ENCODE results near the gene ANKK1. TPM values are rescaled to one million over a fixed set of nuclear protein-coding genes. Genes with fewer than 3 reads are reported as not detected.

ANKK1 gene
- total RNA-seq, 1 experiment from 2014 or later = 0.22 TPM

DNA sequence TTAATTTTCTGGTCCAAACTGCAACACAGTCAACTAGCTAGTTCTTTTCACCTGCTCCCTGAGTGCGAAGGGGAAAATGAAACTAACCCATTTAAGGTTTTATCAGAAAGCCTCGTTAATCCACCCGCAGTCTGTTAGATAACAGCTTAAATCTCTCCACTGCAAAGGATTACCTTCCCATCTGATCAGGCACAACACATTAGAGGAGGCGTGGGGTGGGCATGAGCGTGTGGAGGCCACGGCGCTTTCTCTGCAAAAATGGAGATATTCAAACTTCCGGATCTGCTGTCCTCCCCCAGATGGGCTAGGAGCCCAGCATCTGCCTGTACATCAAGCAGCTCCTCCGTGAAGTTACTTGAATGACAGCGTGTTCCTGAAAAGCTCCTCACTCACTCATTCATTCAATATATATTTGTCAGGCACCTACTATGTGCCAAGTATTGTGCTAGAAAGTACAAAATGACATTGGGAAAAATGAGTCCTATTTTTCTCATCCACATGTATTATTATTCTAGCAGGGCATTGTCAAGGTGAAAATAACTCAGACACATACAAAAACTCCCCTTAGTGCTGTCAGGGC lies 13.5 kb upstream of the ANKK1 start:
- Histone ChIP-seq H3K4me3 (ENCODE audit: low read length) (no peak overlapping the region), H3K4me1 (ENCODE audit: insufficient read depth, low read length) (peaks cover 23% of the 10 kb centered on the region), H3K27ac (ENCODE audit: low read length) (no peak overlapping the region), H4K20me1 (ENCODE audit: low read length) (no peaks in the 10 kb centered on the region), H2AFZ (ENCODE audit: low read length) (no peak overlapping the region), H3F3A (ENCODE audit: low read length, unreplicated experiment) (no peaks in the 10 kb centered on the region), H3K9ac (ENCODE audit: low read length) (no peak overlapping the region), H3K36me3 (ENCODE audit: low read depth, low read length) (no peaks in the 10 kb centered on the region), H3K27me3 (ENCODE audit: low read length) (no peaks in the 10 kb centered on the region), H3K9me2 (replicated peaks; ENCODE audit: low read length) (no peaks in the 10 kb centered on the region), H3K79me2 (ENCODE audit: low read length) (no peaks in the 10 kb centered on the region), H3K9me3 (ENCODE audit: low read length) (no peaks in the 10 kb centered on the region), H3K4me2 (ENCODE audit: low read length) (no peak overlapping the region)
- POLR2A ChIA-PET (ENCODE audit: unreplicated experiment) = no interaction called here
- CTCF ChIA-PET = no interaction called here
- TF ChIP-seq EZH2phosphoT487 (IDR thresholded peaks at IDR 0.05; ENCODE audit: borderline replicate concordance, low read length) (no peak), EZH2 (IDR thresholded peaks at IDR 0.05; ENCODE audit: low read length, unreplicated experiment) (no peak)
- TF ChIP-seq, protein P1, sequence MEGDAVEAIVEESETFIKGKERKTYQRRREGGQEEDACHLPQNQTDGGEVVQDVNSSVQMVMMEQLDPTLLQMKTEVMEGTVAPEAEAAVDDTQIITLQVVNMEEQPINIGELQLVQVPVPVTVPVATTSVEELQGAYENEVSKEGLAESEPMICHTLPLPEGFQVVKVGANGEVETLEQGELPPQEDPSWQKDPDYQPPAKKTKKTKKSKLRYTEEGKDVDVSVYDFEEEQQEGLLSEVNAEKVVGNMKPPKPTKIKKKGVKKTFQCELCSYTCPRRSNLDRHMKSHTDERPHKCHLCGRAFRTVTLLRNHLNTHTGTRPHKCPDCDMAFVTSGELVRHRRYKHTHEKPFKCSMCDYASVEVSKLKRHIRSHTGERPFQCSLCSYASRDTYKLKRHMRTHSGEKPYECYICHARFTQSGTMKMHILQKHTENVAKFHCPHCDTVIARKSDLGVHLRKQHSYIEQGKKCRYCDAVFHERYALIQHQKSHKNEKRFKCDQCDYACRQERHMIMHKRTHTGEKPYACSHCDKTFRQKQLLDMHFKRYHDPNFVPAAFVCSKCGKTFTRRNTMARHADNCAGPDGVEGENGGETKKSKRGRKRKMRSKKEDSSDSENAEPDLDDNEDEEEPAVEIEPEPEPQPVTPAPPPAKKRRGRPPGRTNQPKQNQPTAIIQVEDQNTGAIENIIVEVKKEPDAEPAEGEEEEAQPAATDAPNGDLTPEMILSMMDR (conservative IDR thresholded peaks at IDR 0.05; ENCODE audit: low read depth, low read length) = no peak
- intact Hi-C loops (cut with micrococcal nuclease) = no loop called here
- BruUV-seq (replicated peaks) = no TSS peak
- DNase-seq (no peak), ATAC-seq (no peak)

DNA sequence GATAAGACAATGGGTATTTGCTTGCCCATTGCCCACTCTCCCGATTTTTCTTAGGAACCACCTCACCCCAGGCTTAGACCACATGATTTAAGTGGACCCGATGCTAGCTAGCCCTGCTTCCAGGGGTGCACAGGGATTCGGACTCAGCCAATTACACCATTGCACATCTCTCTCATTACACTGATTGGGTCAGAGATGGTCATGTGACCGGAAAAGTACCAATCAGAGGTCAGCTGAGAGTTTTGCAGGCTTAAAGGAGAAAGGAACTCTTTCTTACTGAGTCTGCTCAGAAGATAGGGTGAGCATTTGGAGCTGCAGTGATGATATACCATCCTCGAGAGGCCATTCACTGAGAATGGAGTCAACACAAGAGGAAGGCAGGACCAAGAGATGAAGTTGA lies 12.2 kb upstream of the ANKK1 start:
- no peak for DNase-seq

DNA sequence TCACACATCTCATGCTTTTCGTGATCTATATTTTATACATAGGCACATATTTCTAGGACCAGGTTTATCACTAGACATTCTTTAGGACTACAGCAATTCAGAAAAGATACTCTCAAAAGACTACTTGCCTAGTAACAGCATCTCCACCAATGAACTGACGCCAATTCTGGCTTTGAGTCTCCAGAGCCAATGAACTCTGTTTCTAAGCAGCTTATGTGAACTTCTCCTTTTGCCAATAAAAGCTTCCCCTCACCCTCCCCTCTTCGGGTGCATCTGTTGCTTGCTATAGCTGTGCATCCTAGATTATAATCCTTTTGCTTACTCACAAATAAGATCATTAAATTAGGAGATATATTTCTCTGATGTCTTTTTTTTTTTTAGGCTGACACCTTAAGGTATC lies 11.4 kb upstream of the ANKK1 start:
- Histone ChIP-seq H3K27ac (ENCODE audit: low read length) (no peak overlapping the region), H3K9me2 (replicated peaks; ENCODE audit: low read length) (no peaks in the 10 kb centered on the region), H4K20me1 (ENCODE audit: low read length) (no peaks in the 10 kb centered on the region), H3K4me3 (ENCODE audit: low read length) (no peak overlapping the region), H3K79me2 (ENCODE audit: low read length) (no peaks in the 10 kb centered on the region), H3K36me3 (ENCODE audit: low read depth, low read length) (no peaks in the 10 kb centered on the region), H3K4me1 (ENCODE audit: insufficient read depth, low read length) (peaks cover 23% of the 10 kb centered on the region), H3K9ac (ENCODE audit: low read length) (no peak overlapping the region), H3K9me3 (ENCODE audit: low read length) (no peaks in the 10 kb centered on the region), H3K27me3 (ENCODE audit: low read length) (no peaks in the 10 kb centered on the region), H3F3A (ENCODE audit: low read length, unreplicated experiment) (no peaks in the 10 kb centered on the region), H3K4me2 (ENCODE audit: low read length) (no peak overlapping the region), H2AFZ (ENCODE audit: low read length) (no peak overlapping the region)
- POLR2A ChIA-PET (ENCODE audit: unreplicated experiment) = no interaction called here
- CTCF ChIA-PET = no interaction called here
- DNase-seq (no peak), ATAC-seq (no peak)
- TF ChIP-seq EZH2phosphoT487 (IDR thresholded peaks at IDR 0.05; ENCODE audit: borderline replicate concordance, low read length) (no peak), EZH2 (IDR thresholded peaks at IDR 0.05; ENCODE audit: low read length, unreplicated experiment) (no peak)
- TF ChIP-seq, protein P1 (conservative IDR thresholded peaks at IDR 0.05; ENCODE audit: low read depth, low read length) = no peak
- BruUV-seq (replicated peaks) = no TSS peak
- intact Hi-C loops (cut with micrococcal nuclease) = no loop called here

More for the DNA sequence above, 12.2 kb upstream of the ANKK1 start:
- Histone ChIP-seq H3K4me2 (ENCODE audit: low read length) (no peak overlapping the region), H3K36me3 (ENCODE audit: low read depth, low read length) (no peaks in the 10 kb centered on the region), H3K9me3 (ENCODE audit: low read length) (no peaks in the 10 kb centered on the region), H3K9me2 (replicated peaks; ENCODE audit: low read length) (no peaks in the 10 kb centered on the region), H3K79me2 (ENCODE audit: low read length) (no peaks in the 10 kb centered on the region), H3K27ac (ENCODE audit: low read length) (no peak overlapping the region), H4K20me1 (ENCODE audit: low read length) (no peaks in the 10 kb centered on the region), H3K27me3 (ENCODE audit: low read length) (no peaks in the 10 kb centered on the region), H3K4me1 (ENCODE audit: insufficient read depth, low read length) (peaks cover 23% of the 10 kb centered on the region), H3K4me3 (ENCODE audit: low read length) (no peak overlapping the region), H3K9ac (ENCODE audit: low read length) (no peak overlapping the region), H3F3A (ENCODE audit: low read length, unreplicated experiment) (no peaks in the 10 kb centered on the region), H2AFZ (ENCODE audit: low read length) (no peak overlapping the region)
- ChIA-PET POLR2A (ENCODE audit: unreplicated experiment) (no interaction called here), CTCF (no interaction called here)
- ATAC-seq = no peak
- intact Hi-C loops (cut with micrococcal nuclease) = no loop called here
- no TSS peak for BruUV-seq (replicated peaks)
- TF ChIP-seq EZH2 (IDR thresholded peaks at IDR 0.05; ENCODE audit: low read length, unreplicated experiment) = no peak
- TF ChIP-seq EZH2phosphoT487 (IDR thresholded peaks at IDR 0.05; ENCODE audit: borderline replicate concordance, low read length) = no peak
- TF ChIP-seq, protein P1 (conservative IDR thresholded peaks at IDR 0.05; ENCODE audit: low read depth, low read length) = no peak
